ENCODE data around the gene BABAM2.
"Not testable (repeated sequence)": the region's sequence is repeated elsewhere in the genome, so short reads cannot be mapped to it uniquely, and the experiment has no call there.

Gene BABAM2

DNA sequence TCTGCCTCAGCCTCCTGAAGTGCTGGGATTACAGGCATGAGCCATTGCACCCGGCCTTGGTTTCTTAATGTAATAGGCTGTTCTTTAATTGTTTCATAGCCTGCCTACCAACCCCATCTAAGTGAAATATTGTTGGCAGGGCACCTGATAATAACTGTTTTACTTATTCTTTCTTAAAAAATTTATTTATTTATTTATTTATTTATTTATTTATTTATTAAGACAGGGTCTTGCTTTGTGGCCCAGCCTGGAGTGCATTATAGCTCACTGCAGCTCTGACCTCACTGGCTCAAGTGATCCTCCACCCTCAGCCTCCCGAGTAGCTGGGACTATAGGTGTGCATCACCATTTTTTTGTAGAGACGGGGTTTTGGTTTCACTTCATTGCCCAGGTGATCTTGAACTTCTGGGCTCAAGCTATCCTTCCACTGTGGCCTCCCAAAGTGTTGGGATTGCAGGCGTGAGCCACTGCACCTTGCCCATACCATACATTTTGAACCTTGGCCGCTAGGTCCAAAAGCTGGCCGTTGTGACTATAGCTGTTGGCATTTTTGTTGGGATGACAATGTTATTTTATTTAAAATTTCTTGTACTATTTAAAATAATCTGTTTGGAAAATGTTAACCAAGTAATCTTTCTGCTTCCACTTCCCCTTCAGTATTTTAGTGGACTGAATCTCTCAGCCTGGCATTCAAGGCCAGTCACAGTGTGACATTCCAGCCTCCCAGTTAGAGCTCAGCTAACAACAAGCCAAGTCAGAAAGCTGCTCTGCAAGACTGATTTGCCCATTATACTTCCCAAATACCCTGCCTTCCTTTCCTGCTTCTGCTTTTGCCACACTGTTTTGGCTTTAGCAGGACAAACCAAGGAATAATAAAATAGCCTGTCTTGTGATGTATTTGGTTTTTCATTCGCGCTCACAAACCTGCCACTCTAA lies 52.4 kb downstream of the BABAM2 start:
- no peak for DNase-seq (ENCODE audit: low read depth in 2 of 2)

DNA sequence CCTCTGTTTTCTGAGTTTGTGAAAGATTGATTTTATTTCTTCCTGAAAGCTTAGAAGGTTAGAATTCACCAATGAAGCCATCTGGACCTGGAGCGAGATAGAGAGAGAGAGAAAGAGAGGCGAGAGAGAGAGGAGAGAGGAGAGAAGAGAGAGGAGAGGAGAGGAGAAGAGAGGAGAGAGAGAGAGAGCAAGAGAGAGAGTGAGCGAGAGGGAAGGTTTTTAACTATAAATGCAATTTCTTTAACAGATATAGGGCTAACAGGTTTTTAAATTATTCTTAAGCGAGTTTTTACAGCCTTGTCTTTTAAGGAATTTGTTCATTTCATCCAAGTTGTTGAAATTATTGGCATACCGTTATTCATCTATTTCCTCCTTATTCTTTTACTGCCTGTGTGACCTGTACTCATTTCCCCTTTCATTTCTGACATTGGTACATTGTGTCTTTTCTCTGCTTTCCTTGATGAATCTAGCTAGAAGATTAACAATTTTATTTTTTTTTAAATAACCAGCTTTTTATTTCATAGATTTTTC lies 56.1 kb downstream of the BABAM2 start:
- DNase-seq (ENCODE audit: low read depth in 2 of 2) = no peak

DNA sequence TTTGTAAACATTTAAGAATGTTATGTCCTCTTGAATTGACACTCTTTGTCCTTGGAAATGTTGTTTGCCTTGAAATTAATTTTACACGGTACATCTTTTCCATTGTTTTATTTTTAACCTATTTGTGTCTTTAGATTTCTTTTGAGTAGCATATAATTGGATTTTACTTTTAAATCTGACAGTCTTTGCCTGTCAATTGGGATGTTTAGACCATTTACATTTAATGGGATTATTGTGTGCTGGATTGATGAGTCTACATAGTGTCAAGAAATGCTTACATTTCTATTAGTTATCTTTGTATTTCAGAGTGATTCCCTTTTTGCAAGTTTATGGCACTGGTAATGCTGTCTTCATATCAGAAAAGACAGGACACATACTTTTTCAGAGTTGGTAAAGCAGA lies 61.5 kb downstream of the BABAM2 start:
- DNase-seq (ENCODE audit: low read depth in 2 of 2) = no peak

DNA sequence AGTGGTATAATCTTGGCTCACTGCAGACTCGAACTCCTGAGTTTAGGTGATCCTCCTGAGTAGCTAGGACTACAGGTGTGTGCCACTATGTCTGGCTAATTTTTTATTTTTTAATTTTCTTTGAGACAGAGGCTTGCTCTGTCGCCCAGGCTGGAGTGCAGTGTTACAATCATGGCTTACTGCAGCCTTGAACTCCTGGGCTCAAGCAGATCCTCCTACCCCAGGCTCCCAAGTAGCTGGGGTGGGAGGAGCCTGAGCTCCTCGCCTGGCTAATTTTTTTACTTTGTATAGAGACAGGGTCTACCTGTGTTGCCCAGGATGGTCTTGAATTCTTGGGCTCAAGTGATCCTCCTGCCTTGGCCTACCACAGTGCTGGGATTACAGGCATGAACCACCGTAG lies 62.5 kb downstream of the BABAM2 start:
- DNase-seq (ENCODE audit: low read depth in 2 of 2) = no peak

DNA sequence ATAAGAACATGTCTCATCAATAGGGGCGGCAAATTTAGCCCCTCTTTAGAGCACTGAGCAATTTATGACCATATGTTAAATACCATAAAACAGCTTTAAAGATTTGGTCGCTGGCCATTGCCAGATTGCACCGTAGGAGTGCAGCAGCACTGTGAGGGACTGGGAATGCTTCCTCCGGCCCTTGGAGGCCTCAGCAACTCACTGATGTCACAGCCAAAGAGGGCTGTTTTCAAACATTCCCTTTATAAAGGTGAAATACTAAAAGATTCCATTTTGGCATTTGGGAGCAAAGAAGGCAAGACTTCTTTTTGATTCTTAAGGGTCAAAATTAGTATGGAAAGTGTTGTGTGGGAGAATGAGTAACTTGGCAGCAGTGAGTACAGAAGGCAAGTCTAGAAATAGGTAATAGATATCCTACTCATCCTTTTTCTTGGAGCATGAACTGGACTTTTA lies 63.7 kb downstream of the BABAM2 start:
- no peak for DNase-seq (ENCODE audit: low read depth in 2 of 2)

DNA sequence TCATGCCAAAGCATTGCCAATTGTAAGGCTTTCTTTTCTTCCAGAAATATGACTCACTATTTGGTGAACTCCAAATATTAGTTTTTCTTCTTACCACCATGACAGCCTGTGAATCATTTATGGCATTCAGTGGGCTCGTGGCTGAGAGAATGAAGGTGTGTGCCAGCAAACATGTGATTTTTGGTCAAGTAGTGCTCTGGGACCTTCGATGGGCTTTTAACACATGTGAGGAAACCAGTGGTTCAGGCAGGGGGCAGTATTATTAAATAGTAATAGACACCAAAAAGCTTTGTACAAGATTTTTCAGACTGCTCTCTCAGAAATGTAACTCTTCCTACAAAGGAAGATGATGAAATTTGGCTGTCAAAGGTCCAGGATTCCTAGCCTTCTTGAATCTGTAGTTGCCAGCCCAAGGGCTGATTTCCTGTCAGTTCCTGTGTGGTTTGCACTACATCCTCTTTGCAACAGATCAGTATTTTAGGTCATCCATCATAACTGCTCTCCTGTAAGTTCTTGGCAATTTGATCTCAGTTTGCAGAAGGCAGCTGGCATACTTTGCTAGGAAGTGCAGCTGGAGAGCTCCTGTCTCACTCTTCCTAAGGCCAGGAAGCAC lies 64.3 kb downstream of the BABAM2 start:
- peak in 1 of 2 donors; percentile 12 for DNase-seq (ENCODE audit: low read depth in 2 of 2)

- DNase-seq (ENCODE audit: low read depth in 2 of 2) = no peak
These were observed 65.0 kb downstream of the BABAM2 start for GRCh38 chr2:27955384-27956161.

- no peak for DNase-seq (ENCODE audit: low read depth in 2 of 2)
These were observed 66.4 kb downstream of the BABAM2 start for GRCh38 chr2:27956888-27957287.

DNA sequence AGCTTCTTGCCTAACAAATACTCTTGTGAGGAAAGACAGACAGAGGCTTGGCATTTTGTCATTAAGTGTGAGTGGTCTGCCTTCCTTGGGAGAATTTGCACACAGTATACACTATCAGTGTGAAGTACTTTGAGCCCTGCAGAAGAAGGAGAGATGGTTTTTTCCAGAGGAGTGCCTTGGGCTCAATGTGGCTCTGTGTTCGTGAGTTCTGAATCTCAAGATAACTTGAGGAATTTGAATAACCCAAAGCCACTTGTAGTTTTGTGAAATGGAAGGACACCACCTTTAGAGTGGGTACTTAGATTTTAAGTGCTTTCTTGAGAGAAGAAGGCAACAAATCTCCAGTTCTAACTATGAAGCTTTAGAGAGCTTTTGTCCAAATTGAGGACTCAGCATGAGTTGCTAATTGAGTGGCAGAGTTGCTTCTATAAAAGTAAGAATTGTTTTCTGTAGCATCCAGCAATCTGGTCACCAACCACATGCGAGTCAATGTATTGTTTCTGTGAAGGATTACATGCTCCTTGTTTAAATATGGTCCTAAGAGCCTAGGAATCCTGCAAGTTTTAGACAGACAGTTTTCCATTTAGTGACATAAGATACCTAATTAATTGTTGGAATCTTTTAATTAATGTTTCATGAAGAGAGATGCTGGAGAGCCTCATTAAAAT lies 68.3 kb downstream of the BABAM2 start:
- DNase-seq (ENCODE audit: low read depth in 2 of 2) = no peak

DNA sequence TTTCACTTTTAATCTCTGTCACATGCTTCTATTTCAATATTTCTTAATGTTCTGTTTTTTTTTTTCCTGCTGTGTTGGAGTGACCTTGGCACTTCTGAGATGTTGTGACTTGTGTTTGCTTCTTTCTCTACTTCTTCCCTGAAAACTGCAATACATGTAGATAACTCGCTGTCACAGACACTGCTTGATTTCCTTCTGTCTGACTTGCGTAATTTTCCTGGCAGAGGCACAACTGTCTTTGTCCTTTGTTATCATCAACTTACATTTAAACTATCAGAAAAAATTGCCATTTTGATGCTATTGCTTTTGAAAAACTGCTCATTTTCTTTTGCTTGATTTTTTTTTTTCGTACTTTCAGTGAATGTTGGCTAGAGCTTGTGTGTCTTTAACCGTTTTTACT lies 69.0 kb downstream of the BABAM2 start:
- DNase-seq (ENCODE audit: low read depth in 2 of 2) = no peak

DNA sequence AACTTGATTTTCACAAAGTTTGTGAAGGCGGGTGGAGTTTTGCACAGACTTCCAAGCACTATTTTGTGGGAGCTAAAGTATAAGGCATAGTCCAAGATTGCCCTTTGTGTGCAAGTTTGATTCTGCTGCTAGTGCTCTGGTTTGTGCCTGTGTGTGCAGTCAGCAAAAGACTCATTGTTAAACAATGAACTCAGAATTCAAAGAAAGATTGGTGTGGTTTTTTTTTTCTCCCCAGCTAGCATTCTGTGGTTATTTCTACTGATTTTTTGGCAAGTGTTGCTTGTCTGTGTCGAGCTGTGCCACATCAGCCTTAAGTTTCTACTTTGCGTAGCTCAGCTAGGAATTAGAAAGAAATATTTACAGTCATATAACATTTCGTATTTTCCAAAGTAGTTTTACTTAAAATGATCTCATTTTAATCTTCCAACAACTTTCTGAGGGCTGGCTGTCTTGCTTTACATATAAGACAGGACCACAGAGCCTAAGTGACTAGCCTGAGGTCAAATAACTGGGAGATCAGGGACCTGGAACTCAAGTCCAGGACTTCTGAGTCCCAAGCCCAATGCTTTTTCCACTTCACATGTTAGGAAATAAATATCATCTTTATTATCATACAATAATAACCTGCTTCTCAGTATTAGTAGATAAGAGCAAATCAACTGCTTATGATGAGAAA lies 69.8 kb downstream of the BABAM2 start:
- no peak for DNase-seq (ENCODE audit: low read depth in 2 of 2)

DNA sequence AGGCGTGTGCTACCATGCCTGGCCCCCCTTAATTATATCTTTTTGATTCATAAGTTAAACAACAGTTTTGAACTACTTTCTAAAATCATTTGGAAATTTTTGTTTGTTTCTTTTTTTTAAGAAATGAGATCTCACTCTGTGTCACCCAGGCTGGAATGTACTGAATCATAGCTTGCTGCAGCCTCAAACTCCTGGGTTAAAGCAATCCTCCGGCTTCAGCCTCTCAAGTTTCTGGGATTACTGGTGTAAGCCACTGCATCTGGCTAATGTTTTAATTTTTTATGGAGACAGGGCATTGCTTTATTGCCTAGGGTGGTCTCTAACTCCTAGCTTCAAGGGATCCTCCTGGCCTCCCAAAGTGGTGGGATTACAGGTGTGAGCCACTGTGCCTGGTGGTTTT lies 71.5 kb downstream of the BABAM2 start:
- DNase-seq (ENCODE audit: low read depth in 2 of 2) = no peak

GRCh38 chr2:27963472-27963871 lies 72.9 kb downstream of the BABAM2 start:
- no peak for DNase-seq (ENCODE audit: low read depth in 2 of 2)

DNA sequence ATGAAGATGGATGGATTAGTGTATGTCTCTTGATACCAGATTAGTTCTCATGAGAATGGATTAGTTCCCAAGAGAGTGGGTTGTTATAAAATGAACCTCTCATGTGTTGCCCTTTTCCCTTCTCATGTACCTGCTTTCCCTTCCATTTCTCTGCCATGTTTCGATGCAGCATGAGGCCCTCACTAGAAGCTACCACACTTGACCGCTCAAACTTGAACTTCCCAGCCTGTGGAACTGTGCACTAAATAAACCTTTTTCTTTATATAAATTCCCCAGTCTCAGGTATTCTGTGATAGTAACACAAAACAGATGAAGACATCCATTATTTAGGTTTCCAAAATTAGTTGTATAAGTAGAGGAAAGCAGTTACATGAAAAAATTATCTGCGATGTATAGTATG lies 73.5 kb downstream of the BABAM2 start:
- no peak for DNase-seq (ENCODE audit: low read depth in 2 of 2)

DNA sequence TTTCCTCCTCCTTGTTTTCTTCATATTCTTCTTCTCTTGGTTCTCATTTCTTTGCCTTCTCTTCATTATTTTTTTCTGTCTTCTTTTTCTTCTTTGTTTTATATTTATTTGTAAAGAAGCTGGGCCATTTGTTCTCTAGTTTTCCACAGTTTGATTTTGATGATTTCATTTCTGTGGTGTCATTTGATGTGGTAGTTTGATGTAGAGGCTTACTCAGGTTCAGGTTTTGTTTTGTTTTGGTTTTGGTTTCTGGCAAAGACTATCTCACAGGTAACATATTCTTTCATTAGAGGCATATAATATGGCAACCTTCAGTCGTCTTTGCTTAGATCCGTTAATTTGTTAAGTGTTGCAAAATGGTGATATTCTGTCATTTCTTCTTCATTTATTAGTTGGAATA lies 75.3 kb downstream of the BABAM2 start:
- DNase-seq (ENCODE audit: low read depth in 2 of 2) = no peak

GRCh38 chr2:27966466-27966865 lies 75.9 kb downstream of the BABAM2 start:
- no peak for DNase-seq (ENCODE audit: low read depth in 2 of 2)

- DNase-seq (ENCODE audit: low read depth in 2 of 2) = no peak
These were observed 76.5 kb downstream of the BABAM2 start for GRCh38 chr2:27967076-27967475.

GRCh38 chr2:27968045-27968444 lies 77.5 kb downstream of the BABAM2 start:
- not testable (repeated sequence) for DNase-seq (ENCODE audit: low read depth in 2 of 2)

- DNase-seq (ENCODE audit: low read depth in 2 of 2) = not testable (repeated sequence)
These were observed 78.4 kb downstream of the BABAM2 start for GRCh38 chr2:27968957-27969356.

- DNase-seq (ENCODE audit: low read depth in 2 of 2) = no peak
These were observed 81.8 kb downstream of the BABAM2 start for GRCh38 chr2:27972311-27972710.

DNA sequence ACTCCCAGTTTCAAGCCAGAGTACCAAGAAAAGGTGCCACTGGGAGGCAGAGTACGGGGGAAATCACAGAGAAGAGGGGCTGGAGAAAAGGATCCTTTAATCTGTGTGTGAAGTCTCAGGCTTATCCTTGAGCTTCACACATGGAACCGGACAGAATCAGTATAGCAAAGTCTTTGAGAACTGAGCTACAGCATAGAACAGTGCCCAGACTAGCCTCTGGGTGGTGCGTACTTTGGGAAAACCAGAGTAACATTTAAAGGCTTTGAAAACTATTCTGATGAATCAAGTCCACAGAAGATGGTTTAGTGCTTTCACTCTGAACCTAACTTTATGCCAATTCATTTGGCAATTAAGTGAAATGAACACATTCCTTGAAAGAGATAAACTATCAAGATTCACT lies 83.1 kb downstream of the BABAM2 start:
- DNase-seq (ENCODE audit: low read depth in 2 of 2) = no peak
